ENCODE measurements around the gene TRIM26. TPM values are rescaled to one million over a fixed set of nuclear protein-coding genes. Genes with fewer than 3 reads are reported as not detected.

Gene TRIM26
- total and polyA plus RNA-seq, 7 donors = 13.1 to 36.4 (median 15.6) TPM

DNA sequence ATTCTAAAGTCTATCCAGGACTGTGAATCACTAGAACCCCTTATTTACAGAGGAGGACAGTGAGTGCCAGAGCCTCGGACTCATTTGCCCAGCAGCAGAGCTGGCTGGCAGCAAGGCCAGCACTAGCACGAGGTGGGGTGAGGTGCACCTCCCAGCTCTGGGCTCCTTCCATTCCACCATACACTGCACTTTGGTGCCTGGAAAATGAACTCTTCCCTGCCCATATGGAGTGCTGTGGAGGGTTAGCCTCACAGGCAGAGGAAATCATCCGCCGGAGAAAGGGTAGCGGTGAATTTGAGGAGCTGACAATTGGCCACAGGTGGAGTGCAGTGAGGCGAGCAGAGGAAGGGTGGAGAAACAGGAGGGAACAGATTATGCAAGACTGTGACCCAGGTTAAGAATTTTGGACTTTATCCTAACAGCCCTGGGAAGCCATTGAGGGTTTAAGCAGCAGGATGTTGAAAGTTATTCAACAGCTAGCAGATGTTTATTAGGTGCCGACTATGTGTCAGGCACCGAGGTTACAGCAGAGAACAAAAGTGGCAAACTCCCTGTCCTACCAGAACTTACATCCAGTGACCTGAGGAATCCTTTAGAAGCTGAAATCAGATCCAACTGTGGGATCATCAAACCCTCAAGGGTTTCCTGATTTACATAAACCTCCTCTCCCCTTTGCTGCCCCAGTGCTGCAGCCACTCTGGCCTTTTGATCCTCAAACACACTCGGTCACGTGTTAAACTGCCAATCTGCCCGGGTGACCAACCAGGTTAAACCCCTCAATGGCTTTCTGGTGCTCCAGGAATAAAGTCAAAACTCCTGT, 6.2 kb downstream of the TRIM26 start:
- Histone ChIP-seq H3K4me1 (peaks cover 34% of the 10 kb centered on the region), H3K27ac (peak overlapping the region; percentile 60), H3K9me3 (no peaks in the 10 kb centered on the region), H3K36me3 (ENCODE audit: insufficient read depth in 1 of 2, low read depth in 1 of 2) (no peaks in the 10 kb centered on the region), H3K4me3 (peak overlapping the region; percentile 4), H3K27me3 (ENCODE audit: insufficient read depth in 3 of 3, low read length in 2 of 3) (no peaks in the 10 kb centered on the region)
- no peak for DNase-seq
- TF ChIP-seq, protein P1, sequence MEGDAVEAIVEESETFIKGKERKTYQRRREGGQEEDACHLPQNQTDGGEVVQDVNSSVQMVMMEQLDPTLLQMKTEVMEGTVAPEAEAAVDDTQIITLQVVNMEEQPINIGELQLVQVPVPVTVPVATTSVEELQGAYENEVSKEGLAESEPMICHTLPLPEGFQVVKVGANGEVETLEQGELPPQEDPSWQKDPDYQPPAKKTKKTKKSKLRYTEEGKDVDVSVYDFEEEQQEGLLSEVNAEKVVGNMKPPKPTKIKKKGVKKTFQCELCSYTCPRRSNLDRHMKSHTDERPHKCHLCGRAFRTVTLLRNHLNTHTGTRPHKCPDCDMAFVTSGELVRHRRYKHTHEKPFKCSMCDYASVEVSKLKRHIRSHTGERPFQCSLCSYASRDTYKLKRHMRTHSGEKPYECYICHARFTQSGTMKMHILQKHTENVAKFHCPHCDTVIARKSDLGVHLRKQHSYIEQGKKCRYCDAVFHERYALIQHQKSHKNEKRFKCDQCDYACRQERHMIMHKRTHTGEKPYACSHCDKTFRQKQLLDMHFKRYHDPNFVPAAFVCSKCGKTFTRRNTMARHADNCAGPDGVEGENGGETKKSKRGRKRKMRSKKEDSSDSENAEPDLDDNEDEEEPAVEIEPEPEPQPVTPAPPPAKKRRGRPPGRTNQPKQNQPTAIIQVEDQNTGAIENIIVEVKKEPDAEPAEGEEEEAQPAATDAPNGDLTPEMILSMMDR (IDR thresholded peaks at IDR 0.05) = no peak
- 17 to 29% (median 24%) methylated on average over 11 of the region's 11 CpGs for WGBS, 3 donors
- peak; percentile 67 to 90 (median 86) for ATAC-seq
- intact Hi-C loops (cut with DNase I) = no loop called here

DNA sequence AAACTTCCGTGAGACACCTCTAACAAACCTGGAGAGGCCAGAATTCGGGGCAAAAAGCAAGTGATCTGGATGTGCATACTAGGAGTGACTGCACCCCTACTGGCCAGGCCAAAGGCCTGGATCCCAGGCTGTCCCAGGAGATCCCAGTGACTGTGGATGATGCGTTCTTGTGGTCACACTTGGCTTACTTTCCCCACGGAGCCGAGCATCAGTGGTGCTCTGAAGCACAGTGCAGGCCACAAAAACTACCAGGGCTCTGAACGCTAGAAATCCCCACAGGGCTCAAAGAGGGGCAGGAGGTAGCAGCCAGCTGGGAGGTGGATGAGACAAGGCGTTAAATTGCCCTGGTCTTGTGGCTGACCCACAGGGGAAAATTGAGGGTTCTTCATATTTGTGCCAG, 7.1 kb downstream of the TRIM26 start:
- intact Hi-C loops (cut with DNase I) = no loop called here
- TF ChIP-seq, protein P1 (IDR thresholded peaks at IDR 0.05) = no peak
- Histone ChIP-seq H3K9me3 (no peaks in the 10 kb centered on the region), H3K27me3 (ENCODE audit: insufficient read depth in 3 of 3, low read length in 2 of 3) (no peaks in the 10 kb centered on the region), H3K4me3 (no peak overlapping the region), H3K4me1 (peaks cover 25% of the 10 kb centered on the region), H3K36me3 (ENCODE audit: insufficient read depth in 1 of 2, low read depth in 1 of 2) (peaks cover 0 to 4% of the 10 kb centered on the region in 2 donors), H3K27ac (no peak overlapping the region)
- no peak for ATAC-seq
- no peak for DNase-seq
- WGBS, 3 donors = 59 to 71% (median 70%) methylated on average over 7 of the region's 7 CpGs

DNA sequence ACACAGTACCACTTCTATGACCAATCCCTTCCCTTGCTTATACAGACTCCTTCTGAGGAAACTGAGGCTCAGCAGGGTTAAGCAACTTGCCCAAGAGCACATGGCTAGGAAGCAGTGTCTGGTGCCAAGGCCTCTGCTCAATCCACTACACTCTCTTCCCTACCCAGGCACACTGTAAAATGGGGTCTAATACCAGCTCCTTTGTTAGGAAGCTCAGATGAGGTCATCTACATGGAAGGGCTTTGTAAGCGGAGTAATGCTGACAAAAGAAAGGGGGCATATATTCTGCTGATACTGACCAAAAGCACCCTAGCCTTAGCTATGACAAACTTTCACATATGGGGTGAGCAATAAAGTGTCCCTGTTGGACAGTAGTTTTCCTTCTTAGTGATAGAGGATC, 9.1 kb downstream of the TRIM26 start:
- ATAC-seq = no peak
- H3K4me1 ChIP-seq = peaks cover 19% of the 10 kb centered on the region
- 97 to 100% (median 100%) methylated on average over 1 of the region's 1 CpG for WGBS, 3 donors
- intact Hi-C loops (cut with DNase I) = no loop called here
- H3K27me3 ChIP-seq (ENCODE audit: insufficient read depth in 3 of 3, low read length in 2 of 3) = no peaks in the 10 kb centered on the region
- H3K27ac ChIP-seq = no peak overlapping the region
- H3K9me3 ChIP-seq = no peaks in the 10 kb centered on the region
- H3K4me3 ChIP-seq = no peak overlapping the region
- H3K36me3 ChIP-seq (ENCODE audit: insufficient read depth in 1 of 2, low read depth in 1 of 2) = peaks cover 4 to 20% of the 10 kb centered on the region in 2 donors
- no peak for DNase-seq
- TF ChIP-seq, protein P1 (IDR thresholded peaks at IDR 0.05) = no peak

DNA sequence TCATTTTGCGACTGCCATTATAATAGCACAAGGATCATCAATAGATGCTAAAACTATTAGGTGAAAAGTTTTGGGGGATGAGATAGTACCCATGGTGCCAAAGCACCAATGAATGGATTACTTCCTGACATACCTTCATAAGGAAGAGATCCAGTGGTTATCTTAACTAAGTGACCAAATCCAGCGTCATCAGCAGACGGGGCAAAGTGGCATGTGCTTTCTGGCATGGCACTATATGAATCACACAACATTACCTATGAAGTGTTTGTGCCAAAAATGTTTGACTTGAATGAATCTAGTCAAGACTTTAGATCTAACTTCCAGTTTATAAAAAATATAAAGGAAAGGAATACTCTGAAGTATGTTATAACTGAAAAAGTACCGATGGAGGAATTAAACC, 10.8 kb downstream of the TRIM26 start:
- intact Hi-C loops (cut with DNase I) = no loop called here
- H3K4me1 ChIP-seq = peaks cover 15% of the 10 kb centered on the region

More for the DNA sequence above, 10.8 kb downstream of the TRIM26 start:
- Histone ChIP-seq H3K36me3 (ENCODE audit: insufficient read depth in 1 of 2, low read depth in 1 of 2) (peaks cover 4 to 37% of the 10 kb centered on the region in 2 donors), H3K27me3 (ENCODE audit: insufficient read depth in 3 of 3, low read length in 2 of 3) (no peaks in the 10 kb centered on the region), H3K4me3 (no peak overlapping the region), H3K9me3 (no peaks in the 10 kb centered on the region), H3K27ac (no peak overlapping the region)
- ATAC-seq = no peak
- 84 to 97% (median 92%) methylated on average over 4 of the region's 4 CpGs for WGBS, 3 donors
- no peak for DNase-seq
- TF ChIP-seq, protein P1 (IDR thresholded peaks at IDR 0.05) = no peak

Data from psoas muscle (tissue), 8 donors.